ENCODE data around the gene PTMS. TPM values are rescaled to one million over a fixed set of nuclear protein-coding genes. Genes with fewer than 3 reads are reported as not detected.
A peak's percentile ranks its signal among the peaks of the same experiment; 100 is the strongest.

Gene PTMS
- total and polyA plus RNA-seq, 2 of the 13 experiments (the other 11 are each of a cell fraction or from before 2014, with no cell fraction given) = 40.5 to 82.4 TPM

DNA sequence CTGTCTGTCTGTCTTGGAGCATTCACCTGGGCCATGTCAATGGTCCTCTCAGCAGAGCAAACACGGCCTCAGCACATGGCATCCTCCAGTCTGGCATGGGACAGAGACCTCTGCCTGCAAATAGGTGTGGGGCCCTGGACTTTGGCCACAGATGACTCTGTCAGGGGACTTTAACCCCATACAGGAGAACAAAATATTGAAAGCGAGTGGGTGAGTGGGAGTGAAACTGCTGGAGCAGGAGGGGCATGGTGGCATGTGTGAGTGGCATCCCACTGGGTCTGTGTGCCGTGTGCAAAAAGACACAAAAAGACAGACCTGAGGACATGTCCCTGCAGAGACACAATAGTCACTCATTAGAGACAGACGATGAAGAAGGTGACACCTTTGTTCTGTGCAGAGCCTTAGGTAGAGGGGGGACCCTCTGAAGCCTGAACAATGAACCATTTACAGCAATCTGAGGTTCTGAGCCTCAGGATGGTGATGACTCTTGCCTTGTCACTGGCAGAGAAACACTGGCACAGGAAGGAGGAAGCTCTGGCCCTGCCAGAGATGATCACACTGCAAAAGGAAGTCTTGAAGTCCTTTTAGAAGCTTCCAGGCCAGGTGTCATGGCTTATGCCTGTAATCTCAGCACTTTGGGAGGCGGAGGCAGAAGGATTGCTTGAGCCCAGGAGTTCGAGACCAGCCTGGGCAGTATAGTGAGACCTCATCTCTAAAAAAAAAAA lies 13.7 kb downstream of the PTMS start (continued):
- TF ChIP-seq, protein P1, sequence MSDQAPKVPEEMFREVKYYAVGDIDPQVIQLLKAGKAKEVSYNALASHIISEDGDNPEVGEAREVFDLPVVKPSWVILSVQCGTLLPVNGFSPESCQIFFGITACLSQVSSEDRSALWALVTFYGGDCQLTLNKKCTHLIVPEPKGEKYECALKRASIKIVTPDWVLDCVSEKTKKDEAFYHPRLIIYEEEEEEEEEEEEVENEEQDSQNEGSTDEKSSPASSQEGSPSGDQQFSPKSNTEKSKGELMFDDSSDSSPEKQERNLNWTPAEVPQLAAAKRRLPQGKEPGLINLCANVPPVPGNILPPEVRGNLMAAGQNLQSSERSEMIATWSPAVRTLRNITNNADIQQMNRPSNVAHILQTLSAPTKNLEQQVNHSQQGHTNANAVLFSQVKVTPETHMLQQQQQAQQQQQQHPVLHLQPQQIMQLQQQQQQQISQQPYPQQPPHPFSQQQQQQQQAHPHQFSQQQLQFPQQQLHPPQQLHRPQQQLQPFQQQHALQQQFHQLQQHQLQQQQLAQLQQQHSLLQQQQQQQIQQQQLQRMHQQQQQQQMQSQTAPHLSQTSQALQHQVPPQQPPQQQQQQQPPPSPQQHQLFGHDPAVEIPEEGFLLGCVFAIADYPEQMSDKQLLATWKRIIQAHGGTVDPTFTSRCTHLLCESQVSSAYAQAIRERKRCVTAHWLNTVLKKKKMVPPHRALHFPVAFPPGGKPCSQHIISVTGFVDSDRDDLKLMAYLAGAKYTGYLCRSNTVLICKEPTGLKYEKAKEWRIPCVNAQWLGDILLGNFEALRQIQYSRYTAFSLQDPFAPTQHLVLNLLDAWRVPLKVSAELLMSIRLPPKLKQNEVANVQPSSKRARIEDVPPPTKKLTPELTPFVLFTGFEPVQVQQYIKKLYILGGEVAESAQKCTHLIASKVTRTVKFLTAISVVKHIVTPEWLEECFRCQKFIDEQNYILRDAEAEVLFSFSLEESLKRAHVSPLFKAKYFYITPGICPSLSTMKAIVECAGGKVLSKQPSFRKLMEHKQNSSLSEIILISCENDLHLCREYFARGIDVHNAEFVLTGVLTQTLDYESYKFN (CRISPR knock-in tag; conservative IDR thresholded peaks at IDR 0.05) = peak; percentile 86
- TF ChIP-seq PAF1 (CRISPR knock-in tag; IDR thresholded peaks at IDR 0.05) (no peak), BORCS8-MEF2B (CRISPR knock-in tag; IDR thresholded peaks at IDR 0.05) (peak; percentile 64; the same call in 1 of the 2 replicates), NFKBIZ (CRISPR knock-in tag; IDR thresholded peaks at IDR 0.05) (no peak), NFATC3 (CRISPR knock-in tag; IDR thresholded peaks at IDR 0.05) (no peak), KDM6A (CRISPR knock-in tag; IDR thresholded peaks at IDR 0.05; ENCODE audit: low read depth) (0 out of 2 replicates have a peak, but pooled peaks have one; percentile 30), ZNF484 (CRISPR knock-in tag; IDR thresholded peaks at IDR 0.05; ENCODE audit: borderline replicate concordance, low read depth) (no peak), ZNF605 (CRISPR knock-in tag; IDR thresholded peaks at IDR 0.05) (0 out of 2 replicates have a peak, but pooled peaks have one; percentile 36), ZNF501 (CRISPR knock-in tag; IDR thresholded peaks at IDR 0.05) (no peak), SIN3A (IDR thresholded peaks at IDR 0.05; ENCODE audit: borderline replicate concordance, low read depth, low read length) (0 out of 2 replicates have a peak, but pooled peaks have one; percentile 33), PHB2 (IDR thresholded peaks at IDR 0.05; ENCODE audit: partially characterized antibody) (no peak), ETV6 (CRISPR knock-in tag; conservative IDR thresholded peaks at IDR 0.05) (no peak), ZNF883 (CRISPR knock-in tag; IDR thresholded peaks at IDR 0.05; ENCODE audit: not compliant biosample characterization) (no peak), WIZ (CRISPR knock-in tag; IDR thresholded peaks at IDR 0.05) (no peak), MTF2 (CRISPR knock-in tag; IDR thresholded peaks at IDR 0.05; ENCODE audit: borderline replicate concordance) (no peak), ZNF430 (CRISPR knock-in tag; IDR thresholded peaks at IDR 0.05) (0 out of 2 replicates have a peak, but pooled peaks have one; percentile 18), ZNF274 (CRISPR knock-in tag; IDR thresholded peaks at IDR 0.05) (no peak), DPF2 (CRISPR knock-in tag; IDR thresholded peaks at IDR 0.05; ENCODE audit: borderline replicate concordance, low read depth) (no peak)
- TF ChIP-seq, protein P2, sequence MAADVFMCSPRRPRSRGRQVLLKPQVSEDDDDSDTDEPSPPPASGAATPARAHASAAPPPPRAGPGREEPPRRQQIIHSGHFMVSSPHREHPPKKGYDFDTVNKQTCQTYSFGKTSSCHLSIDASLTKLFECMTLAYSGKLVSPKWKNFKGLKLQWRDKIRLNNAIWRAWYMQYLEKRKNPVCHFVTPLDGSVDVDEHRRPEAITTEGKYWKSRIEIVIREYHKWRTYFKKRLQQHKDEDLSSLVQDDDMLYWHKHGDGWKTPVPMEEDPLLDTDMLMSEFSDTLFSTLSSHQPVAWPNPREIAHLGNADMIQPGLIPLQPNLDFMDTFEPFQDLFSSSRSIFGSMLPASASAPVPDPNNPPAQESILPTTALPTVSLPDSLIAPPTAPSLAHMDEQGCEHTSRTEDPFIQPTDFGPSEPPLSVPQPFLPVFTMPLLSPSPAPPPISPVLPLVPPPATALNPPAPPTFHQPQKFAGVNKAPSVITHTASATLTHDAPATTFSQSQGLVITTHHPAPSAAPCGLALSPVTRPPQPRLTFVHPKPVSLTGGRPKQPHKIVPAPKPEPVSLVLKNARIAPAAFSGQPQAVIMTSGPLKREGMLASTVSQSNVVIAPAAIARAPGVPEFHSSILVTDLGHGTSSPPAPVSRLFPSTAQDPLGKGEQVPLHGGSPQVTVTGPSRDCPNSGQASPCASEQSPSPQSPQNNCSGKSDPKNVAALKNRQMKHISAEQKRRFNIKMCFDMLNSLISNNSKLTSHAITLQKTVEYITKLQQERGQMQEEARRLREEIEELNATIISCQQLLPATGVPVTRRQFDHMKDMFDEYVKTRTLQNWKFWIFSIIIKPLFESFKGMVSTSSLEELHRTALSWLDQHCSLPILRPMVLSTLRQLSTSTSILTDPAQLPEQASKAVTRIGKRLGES (CRISPR knock-in tag; IDR thresholded peaks at IDR 0.05; ENCODE audit: borderline replicate concordance) = no peak
- TF ChIP-seq, protein P3, sequence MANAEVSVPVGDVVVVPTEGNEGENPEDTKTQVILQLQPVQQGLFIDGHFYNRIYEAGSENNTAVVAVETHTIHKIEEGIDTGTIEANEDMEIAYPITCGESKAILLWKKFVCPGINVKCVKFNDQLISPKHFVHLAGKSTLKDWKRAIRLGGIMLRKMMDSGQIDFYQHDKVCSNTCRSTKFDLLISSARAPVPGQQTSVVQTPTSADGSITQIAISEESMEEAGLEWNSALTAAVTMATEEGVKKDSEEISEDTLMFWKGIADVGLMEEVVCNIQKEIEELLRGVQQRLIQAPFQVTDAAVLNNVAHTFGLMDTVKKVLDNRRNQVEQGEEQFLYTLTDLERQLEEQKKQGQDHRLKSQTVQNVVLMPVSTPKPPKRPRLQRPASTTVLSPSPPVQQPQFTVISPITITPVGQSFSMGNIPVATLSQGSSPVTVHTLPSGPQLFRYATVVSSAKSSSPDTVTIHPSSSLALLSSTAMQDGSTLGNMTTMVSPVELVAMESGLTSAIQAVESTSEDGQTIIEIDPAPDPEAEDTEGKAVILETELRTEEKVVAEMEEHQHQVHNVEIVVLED (CRISPR knock-in tag; IDR thresholded peaks at IDR 0.05; ENCODE audit: borderline replicate concordance) = no peak
- TF ChIP-seq, protein P4, sequence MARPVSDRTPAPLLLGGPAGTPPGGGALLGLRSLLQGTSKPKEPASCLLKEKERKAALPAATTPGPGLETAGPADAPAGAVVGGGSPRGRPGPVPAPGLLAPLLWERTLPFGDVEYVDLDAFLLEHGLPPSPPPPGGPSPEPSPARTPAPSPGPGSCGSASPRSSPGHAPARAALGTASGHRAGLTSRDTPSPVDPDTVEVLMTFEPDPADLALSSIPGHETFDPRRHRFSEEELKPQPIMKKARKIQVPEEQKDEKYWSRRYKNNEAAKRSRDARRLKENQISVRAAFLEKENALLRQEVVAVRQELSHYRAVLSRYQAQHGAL (CRISPR knock-in tag; IDR thresholded peaks at IDR 0.05; ENCODE audit: not compliant biosample characterization) = no peak

All from HepG2 (cell line).